HFFc6 (cell line): ENCODE measurements around the gene PPP6R3. TPM values are rescaled to one million over a fixed set of nuclear protein-coding genes. Genes with fewer than 3 reads are reported as not detected.

ENCODE experiments used
- DNase-seq: peaks from one replicate; pipeline ENCODE4 v3.0.0-alpha.2; 2018
- H3K27ac Mint-ChIP-seq: 2 replicates; pipeline ENCODE4 v1.8.0; 2020; ENCODE audit warnings: mild to moderate bottlenecking, mixed read lengths
- H3K27me3 Mint-ChIP-seq: 2 replicates; pipeline ENCODE4 v1.8.0; 2021; ENCODE audit warnings: mild to moderate bottlenecking, moderate library complexity, mixed read lengths; ENCODE audit not compliant: insufficient read depth
- H3K36me3 Mint-ChIP-seq: 2 replicates; pipeline ENCODE4 v1.8.0; 2021; ENCODE audit warnings: low read depth, mixed read lengths
- H3K4me1 Mint-ChIP-seq: 2 replicates; pipeline ENCODE4 v1.8.0; 2020; ENCODE audit warnings: low read depth, mixed read lengths
- H3K4me3 Mint-ChIP-seq: 2 replicates; pipeline ENCODE4 v1.8.0; 2020; ENCODE audit warnings: mild to moderate bottlenecking, moderate library complexity, mixed read lengths
- H3K9me3 Mint-ChIP-seq: 2 replicates; pipeline ENCODE4 v1.8.0; 2020; ENCODE audit warnings: mild to moderate bottlenecking, mixed read lengths
- CTCF ChIP-seq: fragments of 200-600 bp; sonication (generic); IDR thresholded peaks from 2 replicates; pipeline ENCODE4 v1.5.0; 2021; ENCODE audit warnings: antibody characterized with exemption, mild to moderate bottlenecking
- total RNA-seq, 6 experiments: library from RNA; stranded (reverse); fragmentation: NEBNext Ultra II Directional; extraction: Animal tissue kit (Norgen Biotek cat#: 25700); gene quantifications; 2 replicates in 1 of 6; 3 replicates in 5 of 6; pipeline ENCODE4 v1.2.3, GENCODE V29; 2021

PPP6R3 gene
- total RNA-seq, 6 experiments from 2014 or later: 62.5 to 72.0 (median 67.8) TPM

- peaks cover 49% of the 10 kb centered on the region for H3K27me3 Mint-ChIP-seq
- H3K4me3 Mint-ChIP-seq: no peak overlapping the region
- peaks cover 9% of the 10 kb centered on the region for H3K36me3 Mint-ChIP-seq
- peaks cover 11% of the 10 kb centered on the region for H3K9me3 Mint-ChIP-seq
- H3K4me1 Mint-ChIP-seq: no peaks in the 10 kb centered on the region; the same call in 1 of the 2 replicates
- no peak for TF ChIP-seq CTCF
- no peak overlapping the region for H3K27ac Mint-ChIP-seq
- no peak for DNase-seq
Observed at GRCh38 chr11:68641880-68642279, 181.3 kb downstream of the PPP6R3 start.

GRCh38 chr11:68643585-68643984 is 183.0 kb downstream of the PPP6R3 start:
- Mint-ChIP-seq H3K27ac (no peak overlapping the region), H3K27me3 (peaks cover 53% of the 10 kb centered on the region), H3K4me1 (no peaks in the 10 kb centered on the region; the same call in 1 of the 2 replicates), H3K36me3 (peaks cover 15% of the 10 kb centered on the region), H3K4me3 (peak overlapping the region; percentile 26; the same call in 1 of the 2 replicates), H3K9me3 (peaks cover 18% of the 10 kb centered on the region)
- DNase-seq: no peak
- no peak for TF ChIP-seq CTCF

GRCh38 chr11:68646832-68647231 is 186.3 kb downstream of the PPP6R3 start:
- Mint-ChIP-seq H3K27me3 (peaks cover 40% of the 10 kb centered on the region), H3K36me3 (peaks cover 15% of the 10 kb centered on the region), H3K9me3 (peaks cover 18% of the 10 kb centered on the region), H3K4me1 (no peaks in the 10 kb centered on the region; the same call in 1 of the 2 replicates), H3K27ac (no peak overlapping the region), H3K4me3 (no peak overlapping the region)
- DNase-seq: no peak
- no peak for TF ChIP-seq CTCF

- Mint-ChIP-seq H3K27ac (no peak overlapping the region), H3K9me3 (peaks cover 18% of the 10 kb centered on the region), H3K36me3 (peaks cover 15% of the 10 kb centered on the region), H3K27me3 (peaks cover 31% of the 10 kb centered on the region), H3K4me3 (no peak overlapping the region), H3K4me1 (no peaks in the 10 kb centered on the region)
- DNase-seq: no peak
- TF ChIP-seq CTCF: no peak
Observed at GRCh38 chr11:68649851-68650555, 189.5 kb downstream of the PPP6R3 start.

- Mint-ChIP-seq H3K9me3 (peaks cover 18% of the 10 kb centered on the region), H3K4me1 (no peaks in the 10 kb centered on the region), H3K4me3 (no peak overlapping the region), H3K27me3 (peaks cover 34% of the 10 kb centered on the region), H3K27ac (no peak overlapping the region), H3K36me3 (peaks cover 15% of the 10 kb centered on the region)
- DNase-seq: no peak
- no peak for TF ChIP-seq CTCF
Observed at GRCh38 chr11:68650801-68651200, 190.2 kb downstream of the PPP6R3 start.
